A673 (cell line): ENCODE measurements around the gene TPX2. TPM values are rescaled to one million over a fixed set of nuclear protein-coding genes. Genes with fewer than 3 reads are reported as not detected.

Experiments used
- BruUV-seq: library from RNA; stranded (reverse); fragments of 400-500 nt; replicated peaks from 2 replicates; lab custom pipeline; 2021; lab: Mats Ljungman, UMichigan
- CTCF ChIA-PET: fragments of 300-600 bp; sonication (Branson Sonifier 250); formaldehyde crosslinking; loops from one replicate; lab custom pipeline; 2022; ENCODE audit warnings: antibody characterized with exemption; lab: Charles Lee
- POLR2A ChIA-PET: fragments of 300-600 bp; sonication (Branson Sonifier 250); formaldehyde crosslinking; loops from one replicate; lab custom pipeline; 2022; ENCODE audit warnings: antibody characterized with exemption; ENCODE audit not compliant: low non-redundant PET; lab: Charles Lee
- DNase-seq: peaks from one replicate; pipeline ENCODE4 v3.0.0-alpha.2; 2015; ENCODE audit warnings: low spot score
- H3K27ac ChIP-seq: fragments of 200-600 bp; sonication (generic); 2 replicates; pipeline ENCODE4 v1.5.1; 2016; ENCODE audit warnings: mixed run types, low read depth, mild to moderate bottlenecking, mixed read lengths, antibody characterized with exemption, low read length; ENCODE audit not compliant: poor library complexity, severe bottlenecking
- H3K27me3 ChIP-seq: fragments of 200-600 bp; sonication (generic); replicated peaks from 2 replicates; pipeline ENCODE4 v1.6.1; 2017; ENCODE audit warnings: mixed run types, low read depth, mild to moderate bottlenecking, mixed read lengths, antibody characterized with exemption, low read length; ENCODE audit not compliant: insufficient read depth, poor library complexity
- H3K36me3 ChIP-seq: fragments of 200-600 bp; sonication (generic); 2 replicates; pipeline ENCODE4 v1.6.1; 2016; ENCODE audit warnings: mixed run types, mild to moderate bottlenecking, mixed read lengths, antibody characterized with exemption, low read length; ENCODE audit not compliant: insufficient read depth, poor library complexity, severe bottlenecking
- H3K4me1 ChIP-seq: fragments of 200-600 bp; sonication (generic); 2 replicates; pipeline ENCODE4 v1.6.1; 2017; ENCODE audit warnings: mixed run types, mild to moderate bottlenecking, mixed read lengths, antibody characterized with exemption, low read length; ENCODE audit not compliant: insufficient read depth, poor library complexity, severe bottlenecking
- H3K4me3 ChIP-seq: fragments of 200-600 bp; sonication (generic); 2 replicates; pipeline ENCODE4 v1.5.1; 2016; ENCODE audit warnings: low read depth, mixed run types, mild to moderate bottlenecking, mixed read lengths, low read length; ENCODE audit not compliant: poor library complexity, severe bottlenecking
- H3K9me3 ChIP-seq: fragments of 200-600 bp; sonication (generic); 2 replicates; pipeline ENCODE4 v1.6.1; 2016; ENCODE audit warnings: mixed run types, low read depth, mild to moderate bottlenecking, mixed read lengths, antibody characterized with exemption, low read length; ENCODE audit not compliant: poor library complexity, severe bottlenecking
- CTCF ChIP-seq: fragments of 300-800, 200-600 bp; sonication (generic); conservative IDR thresholded peaks from 2 replicates; pipeline ENCODE4 v1.5.1; 2017; ENCODE audit warnings: low read depth, mild to moderate bottlenecking, antibody characterized with exemption, low read length, moderate library complexity, mixed read lengths
- EZH2 ChIP-seq: fragments of 200-600 bp; sonication (generic); IDR thresholded peaks from 2 replicates; pipeline ENCODE4 v1.6.1; 2017; ENCODE audit warnings: borderline replicate concordance, low read depth, mild to moderate bottlenecking, mixed read lengths, antibody characterized with exemption, low read length; ENCODE audit not compliant: poor library complexity, severe bottlenecking
- intact Hi-C: fragments of 100-400 bp; cut with micrococcal nuclease; formaldehyde crosslinking; loops from one replicate; pipeline ENCODE4 v1.10.0; 2022; ENCODE audit not compliant: unreplicated experiment
- total RNA-seq: library from RNA; stranded (reverse); gene quantifications from 2 replicates; pipeline ENCODE4 v1.2.3, GENCODE V29; 2021

TPX2 gene
- total RNA-seq, 1 experiment from 2014 or later, result 187 TPM

- intact Hi-C loops, result no loop called here
- TF ChIP-seq EZH2 (no peak), CTCF (no peak)
- no peak for DNase-seq
- no peak overlapping the region for H3K27ac ChIP-seq
- H3K4me1 ChIP-seq, result peaks cover 7% of the 10 kb centered on the region
- H3K36me3 ChIP-seq, result peaks cover 8% of the 10 kb centered on the region
- no TSS peak for BruUV-seq
- no peaks in the 10 kb centered on the region for H3K9me3 ChIP-seq
- POLR2A ChIA-PET, result no interaction called here
- no peaks in the 10 kb centered on the region for H3K27me3 ChIP-seq
- CTCF ChIA-PET, result interaction anchor here (1.2 kb wide), 1 partner anchor 23 kb away, joined by 3 read pairs; no protein-coding TSS in a partner anchor
- H3K4me3 ChIP-seq, result no peak overlapping the region
These were observed 39.0 kb upstream of the TPX2 start for GRCh38 chr20:31699801-31700728.

- peaks cover 8% of the 10 kb centered on the region for H3K36me3 ChIP-seq
- H3K4me3 ChIP-seq, result no peak overlapping the region
- TF ChIP-seq EZH2 (no peak), CTCF (no peak)
- CTCF ChIA-PET, result no interaction called here
- peaks cover 3% of the 10 kb centered on the region for H3K4me1 ChIP-seq
- intact Hi-C loops, result no loop called here
- no peak overlapping the region for H3K27ac ChIP-seq
- H3K27me3 ChIP-seq, result no peaks in the 10 kb centered on the region
- POLR2A ChIA-PET, result no interaction called here
- BruUV-seq, result no TSS peak
- no peak for DNase-seq
- H3K9me3 ChIP-seq, result no peaks in the 10 kb centered on the region
These were observed 38.3 kb upstream of the TPX2 start for GRCh38 chr20:31700747-31701146.

- ChIA-PET POLR2A (no interaction called here), CTCF (no interaction called here)
- Histone ChIP-seq H3K27ac (no peak overlapping the region), H3K4me1 (peaks cover 3% of the 10 kb centered on the region), H3K4me3 (no peak overlapping the region), H3K9me3 (no peaks in the 10 kb centered on the region), H3K27me3 (no peaks in the 10 kb centered on the region), H3K36me3 (peaks cover 13% of the 10 kb centered on the region)
- DNase-seq, result no peak
- BruUV-seq, result no TSS peak
- TF ChIP-seq CTCF (no peak), EZH2 (no peak)
- intact Hi-C loops, result no loop called here
These were observed 37.5 kb upstream of the TPX2 start for GRCh38 chr20:31701591-31701990.
